ENCODE measurements around the gene MPC1L.

Gene MPC1L

GRCh38 chrX:40632199-40632598 lies 9.0 kb downstream of the MPC1L start:
- no peak for DNase-seq

- no peak for DNase-seq
Observed at GRCh38 chrX:40637687-40638086, 14.5 kb downstream of the MPC1L start.

- no peak for DNase-seq
Observed at GRCh38 chrX:40644176-40644575, 20.9 kb downstream of the MPC1L start.

- DNase-seq: peak; percentile 23
Observed at GRCh38 chrX:40644821-40645358, 21.7 kb downstream of the MPC1L start.

DNA sequence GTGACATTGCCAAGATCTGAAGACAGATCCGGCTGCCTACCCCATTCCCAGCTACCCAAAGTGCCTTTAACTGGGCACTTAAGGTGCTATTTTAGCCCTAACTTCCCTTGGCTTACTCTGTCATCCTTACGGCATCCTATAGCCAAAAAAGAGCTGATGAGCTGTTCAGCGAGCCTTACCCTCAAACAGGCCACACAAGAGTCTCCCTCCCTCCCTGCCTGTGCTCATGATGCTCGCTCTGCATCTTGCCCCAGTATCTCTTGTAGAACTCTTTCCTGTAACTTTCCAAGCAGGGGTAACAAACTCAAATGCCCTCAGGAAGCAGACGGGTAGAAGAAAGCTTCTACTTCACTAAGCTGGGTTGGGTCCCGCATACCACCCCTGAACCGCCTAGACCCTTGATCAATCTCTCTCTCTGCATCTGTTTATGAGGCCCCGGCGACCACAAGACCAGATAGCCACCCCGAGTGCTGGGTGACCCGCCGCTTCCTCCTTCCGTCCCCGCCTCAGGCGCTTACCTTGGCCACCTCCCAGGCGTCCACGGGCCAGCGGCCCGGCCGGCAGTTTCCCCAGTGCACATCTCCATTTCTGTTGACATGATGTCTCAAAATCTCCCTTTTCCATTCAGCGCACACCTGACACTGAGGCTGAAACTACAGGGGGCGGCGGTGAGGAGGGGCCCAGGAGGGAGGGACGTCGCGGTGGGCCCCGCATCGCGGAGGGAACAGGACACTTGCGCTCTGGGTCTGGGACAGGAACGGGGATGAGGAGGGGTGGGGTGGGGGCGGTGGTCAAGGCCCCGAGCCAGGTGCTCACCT lies 23.5 kb downstream of the MPC1L start:
- peak; percentile 27 for DNase-seq

DNA sequence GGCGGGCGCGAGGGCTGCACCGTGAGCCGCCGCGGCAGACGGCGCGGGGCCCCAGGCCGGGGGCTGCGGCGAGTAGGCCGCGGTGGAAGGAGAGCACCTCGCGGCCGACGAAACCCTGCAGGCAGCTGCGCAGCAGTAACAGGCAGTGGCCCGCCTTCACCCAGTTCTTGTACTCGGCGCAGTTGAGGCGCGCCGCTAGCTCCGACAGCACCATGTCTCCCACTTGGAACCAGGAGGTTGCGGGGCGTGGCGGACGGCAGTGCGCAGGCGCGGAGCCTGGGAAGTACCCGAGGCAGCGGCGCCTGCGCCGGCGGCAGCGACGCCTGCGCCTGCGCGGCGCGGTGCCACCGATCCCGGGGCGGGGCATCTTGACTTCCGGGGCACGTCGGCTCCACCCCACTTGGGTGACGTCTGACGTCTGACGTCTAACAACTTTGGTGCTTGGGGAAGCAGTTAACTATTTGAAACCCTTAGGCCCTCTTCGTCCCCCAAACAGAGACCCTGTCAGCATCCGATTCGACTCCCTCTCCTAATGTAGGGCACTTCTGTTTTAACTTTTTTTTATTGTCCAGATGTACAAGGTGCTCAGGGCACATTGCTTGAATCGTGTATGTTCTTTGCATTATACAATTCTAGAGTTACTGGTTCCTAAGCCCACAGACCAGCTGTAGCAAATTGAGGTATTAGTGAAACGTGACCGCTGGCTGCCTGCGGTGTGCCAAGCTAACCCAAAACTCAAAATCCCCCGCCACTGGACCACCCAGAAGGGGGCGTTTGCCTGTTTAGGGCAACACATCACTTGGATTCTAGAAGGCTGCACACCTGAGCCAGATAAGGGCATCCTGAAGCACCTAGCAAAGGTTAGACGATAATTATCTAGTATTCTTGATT lies 24.3 kb downstream of the MPC1L start, which contains the start of gene CXorf38:
Gene CXorf38 (minus strand): TSS at position 255 of the 891 bp plus-strand sequence. CDS start 41 bp downstream, at position 214.
- peak; percentile 90 for DNase-seq

DNA sequence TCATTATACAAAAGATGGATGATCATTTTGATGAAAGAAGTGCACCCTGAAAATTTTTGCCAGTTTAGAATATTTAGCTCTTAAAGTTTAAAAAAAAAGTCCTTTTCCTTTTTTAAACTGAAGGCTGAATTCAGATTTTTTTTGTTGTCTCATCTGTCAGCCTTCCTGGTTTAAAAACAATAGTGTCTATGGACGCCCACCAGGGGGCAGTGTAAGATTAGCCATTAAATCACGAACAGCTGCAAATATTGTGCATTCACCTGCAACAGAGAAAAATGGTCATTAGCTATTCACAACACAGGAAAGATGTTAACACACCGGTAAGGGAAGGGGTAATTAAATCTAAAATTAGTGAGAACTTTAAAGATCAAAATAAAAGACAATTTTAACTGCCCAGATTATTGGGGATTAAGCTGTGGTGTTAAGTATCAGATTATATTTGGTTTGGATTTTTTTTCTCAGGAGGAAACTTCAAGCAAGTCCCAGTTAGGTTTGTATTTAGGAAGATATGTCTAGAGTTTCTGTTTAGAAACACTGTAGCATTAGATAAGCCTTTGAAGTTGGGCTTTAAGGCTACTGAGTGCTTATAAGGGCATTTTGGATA lies 28.5 kb downstream of the MPC1L start:
- DNase-seq: peak; percentile 72

GRCh38 chrX:40652664-40653063 lies 29.4 kb downstream of the MPC1L start:
- DNase-seq: no peak

DNA sequence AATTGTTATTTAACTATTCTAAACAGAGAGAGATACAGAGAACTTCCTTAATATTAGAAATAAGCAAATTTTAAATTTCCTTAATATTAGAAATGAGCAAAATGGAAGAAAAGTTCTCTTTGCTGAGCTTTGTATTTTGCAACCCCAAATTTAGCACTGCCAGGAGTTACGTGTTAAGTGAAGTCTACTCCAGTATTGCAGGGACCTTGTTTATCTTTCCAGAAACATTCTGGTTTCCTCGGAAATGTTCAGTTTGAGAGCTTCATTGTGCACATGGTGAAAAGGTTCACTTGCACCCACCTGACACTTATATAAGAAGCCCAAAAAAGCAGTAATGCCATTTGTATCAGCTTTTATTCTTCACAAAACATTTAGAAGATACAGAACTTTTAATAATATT lies 30.3 kb downstream of the MPC1L start:
- DNase-seq: no peak

DNA sequence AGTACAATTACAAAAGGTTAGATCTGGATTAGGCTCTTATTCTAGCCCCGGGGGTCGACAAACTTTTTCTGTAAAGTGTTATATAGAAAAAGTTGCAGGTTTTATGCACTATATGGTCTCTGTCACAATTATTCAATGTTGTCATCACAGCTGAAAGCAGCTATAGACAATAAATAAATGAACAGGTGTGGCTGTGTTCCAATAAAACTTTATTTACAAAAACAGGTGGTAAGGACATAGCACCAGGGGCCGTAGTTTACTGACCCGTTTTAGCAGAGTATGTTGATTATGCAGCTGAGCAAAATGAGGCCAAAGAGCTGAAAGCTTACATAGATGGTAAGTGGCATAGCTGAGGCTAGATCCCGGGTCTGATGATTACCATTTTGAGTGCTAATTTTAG lies 37.2 kb downstream of the MPC1L start:
- no peak for DNase-seq

DNA sequence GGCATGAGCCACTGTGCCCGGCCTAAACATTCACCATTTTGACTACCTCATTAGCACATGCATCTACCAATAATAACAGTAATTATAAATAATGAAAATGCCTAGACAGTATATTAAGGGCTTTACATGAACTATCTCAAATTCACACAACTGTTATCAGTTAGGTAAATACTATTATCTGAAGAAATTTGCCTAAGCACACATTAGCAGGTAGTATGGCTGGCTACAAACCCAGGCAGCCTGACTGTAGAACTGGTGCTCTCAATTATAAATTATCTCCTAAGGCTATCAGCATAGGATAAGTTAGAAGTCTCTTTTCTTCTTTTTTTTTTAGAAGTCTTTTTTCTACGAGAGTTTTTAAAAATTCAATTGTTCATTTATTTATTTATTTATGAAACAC lies 38.3 kb downstream of the MPC1L start:
- no peak for DNase-seq

- DNase-seq: no peak
Observed at GRCh38 chrX:40663078-40663740, 40.0 kb downstream of the MPC1L start.

DNA sequence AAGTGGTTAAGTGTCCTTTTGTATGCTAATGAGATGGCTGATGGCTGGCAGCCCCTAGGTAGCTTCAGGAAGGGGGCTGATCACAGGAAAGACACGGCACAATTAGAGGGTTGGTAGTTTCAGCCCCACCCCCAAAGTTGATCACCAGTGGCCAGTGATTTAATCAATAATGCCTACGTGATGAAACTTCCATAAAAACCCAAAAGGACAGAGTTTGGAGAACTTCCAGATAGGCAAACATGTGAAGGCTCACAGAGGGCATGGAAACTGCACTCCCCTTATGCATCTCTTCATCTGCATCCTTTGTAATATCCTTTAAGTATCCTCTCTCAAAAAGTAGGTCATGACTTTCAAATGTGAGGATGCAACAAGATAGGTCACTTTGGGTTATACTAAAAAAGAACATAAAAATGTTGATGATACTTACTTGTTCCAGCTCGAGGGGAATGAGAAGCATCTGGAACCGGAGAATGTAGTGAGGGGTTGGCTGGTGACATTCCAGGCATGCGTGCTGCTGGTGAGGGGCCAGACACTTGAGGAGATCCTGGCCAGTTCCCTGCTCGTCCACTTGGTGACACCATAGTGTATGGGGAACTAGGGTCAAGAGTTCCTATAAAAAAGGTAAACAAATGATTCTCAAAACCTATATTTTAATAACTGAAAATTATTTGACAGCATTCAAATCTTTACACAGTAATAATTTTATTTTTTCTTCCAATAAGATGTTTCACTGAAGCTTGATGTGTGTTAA lies 40.8 kb downstream of the MPC1L start:
- DNase-seq: no peak

GRCh38 chrX:40671126-40671525 lies 47.9 kb downstream of the MPC1L start:
- no peak for DNase-seq
